ENCODE measurements around the gene FRMD3.

The FRMD3 gene

GRCh38 chr9:83327750-83328622, 210.2 kb downstream of the FRMD3 start:
- Histone ChIP-seq H3K36me3 (ENCODE audit: control insufficient read depth, insufficient read depth, low read length) (no peaks in the 10 kb centered on the region), H3K27ac (ENCODE audit: low read length) (no peak overlapping the region), H3K27me3 (ENCODE audit: control insufficient read depth, insufficient read depth, low read length) (no peaks in the 10 kb centered on the region), H3K4me3 (ENCODE audit: low read length) (no peak overlapping the region), H3K4me1 (ENCODE audit: control insufficient read depth, insufficient read depth, low read length) (no peaks in the 10 kb centered on the region), H3K9me3 (ENCODE audit: control insufficient read depth, insufficient read depth, low read length) (no peaks in the 10 kb centered on the region)
- no CpG with 5 or more reads among the region's 6 CpGs for WGBS (ENCODE audit: insufficient coverage, insufficient read length)
- DNase-seq (ENCODE audit: low read depth, low spot score), result no peak

- no peaks in the 10 kb centered on the region for H3K27me3 ChIP-seq (ENCODE audit: control insufficient read depth, insufficient read depth, low read length)
- no peaks in the 10 kb centered on the region for H3K4me1 ChIP-seq (ENCODE audit: control insufficient read depth, insufficient read depth, low read length)
- no peak overlapping the region for H3K4me3 ChIP-seq (ENCODE audit: low read length)
- no CpG with 5 or more reads among the region's 3 CpGs for WGBS (ENCODE audit: insufficient coverage, insufficient read length)
- DNase-seq (ENCODE audit: low read depth, low spot score), result no peak
- no peaks in the 10 kb centered on the region for H3K36me3 ChIP-seq (ENCODE audit: control insufficient read depth, insufficient read depth, low read length)
- H3K27ac ChIP-seq (ENCODE audit: low read length), result no peak overlapping the region
- H3K9me3 ChIP-seq (ENCODE audit: control insufficient read depth, insufficient read depth, low read length), result no peaks in the 10 kb centered on the region
These were observed 210.9 kb downstream of the FRMD3 start for GRCh38 chr9:83327323-83327722.

- Histone ChIP-seq H3K4me1 (ENCODE audit: control insufficient read depth, insufficient read depth, low read length) (no peaks in the 10 kb centered on the region), H3K27me3 (ENCODE audit: control insufficient read depth, insufficient read depth, low read length) (no peaks in the 10 kb centered on the region), H3K9me3 (ENCODE audit: control insufficient read depth, insufficient read depth, low read length) (no peaks in the 10 kb centered on the region), H3K27ac (ENCODE audit: low read length) (no peak overlapping the region), H3K4me3 (ENCODE audit: low read length) (no peak overlapping the region), H3K36me3 (ENCODE audit: control insufficient read depth, insufficient read depth, low read length) (no peaks in the 10 kb centered on the region)
- no CpG with 5 or more reads among the region's 3 CpGs for WGBS (ENCODE audit: insufficient coverage, insufficient read length)
- no peak for DNase-seq (ENCODE audit: low read depth, low spot score)
These were observed 215.1 kb downstream of the FRMD3 start for GRCh38 chr9:83323148-83323547.

DNA sequence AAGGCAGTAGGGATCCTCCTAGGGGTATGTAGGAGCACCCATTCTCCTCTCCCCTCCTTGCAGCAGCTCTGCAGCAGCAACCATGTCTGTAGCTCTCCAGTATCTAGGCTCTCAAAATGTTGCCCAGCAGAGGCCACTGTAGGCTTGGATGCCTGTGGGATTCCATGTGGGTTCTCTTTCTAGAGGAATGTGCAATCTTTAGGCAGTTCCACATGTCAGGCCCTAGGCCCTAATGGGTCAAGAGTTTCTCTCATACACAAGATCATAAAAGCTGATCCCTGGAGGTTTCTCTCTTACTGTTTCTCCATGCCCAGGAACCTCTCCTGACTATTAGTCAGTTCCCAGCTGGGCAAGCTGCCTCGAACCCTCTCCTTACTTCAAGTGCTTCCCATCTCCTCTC, 215.8 kb downstream of the FRMD3 start:
- Histone ChIP-seq H3K36me3 (ENCODE audit: control insufficient read depth, insufficient read depth, low read length) (no peaks in the 10 kb centered on the region), H3K27ac (ENCODE audit: low read length) (no peak overlapping the region), H3K4me1 (ENCODE audit: control insufficient read depth, insufficient read depth, low read length) (no peaks in the 10 kb centered on the region), H3K27me3 (ENCODE audit: control insufficient read depth, insufficient read depth, low read length) (no peaks in the 10 kb centered on the region), H3K4me3 (ENCODE audit: low read length) (no peak overlapping the region), H3K9me3 (ENCODE audit: control insufficient read depth, insufficient read depth, low read length) (no peaks in the 10 kb centered on the region)
- no CpG with 5 or more reads among the region's 1 CpG for WGBS (ENCODE audit: insufficient coverage, insufficient read length)
- no peak for DNase-seq (ENCODE audit: low read depth, low spot score)

- Histone ChIP-seq H3K4me3 (ENCODE audit: low read length) (no peak overlapping the region), H3K9me3 (ENCODE audit: control insufficient read depth, insufficient read depth, low read length) (no peaks in the 10 kb centered on the region), H3K36me3 (ENCODE audit: control insufficient read depth, insufficient read depth, low read length) (no peaks in the 10 kb centered on the region), H3K4me1 (ENCODE audit: control insufficient read depth, insufficient read depth, low read length) (no peaks in the 10 kb centered on the region), H3K27ac (ENCODE audit: low read length) (no peak overlapping the region), H3K27me3 (ENCODE audit: control insufficient read depth, insufficient read depth, low read length) (no peaks in the 10 kb centered on the region)
- no CpG with 5 or more reads among the region's 2 CpGs for WGBS (ENCODE audit: insufficient coverage, insufficient read length)
- no peak for DNase-seq (ENCODE audit: low read depth, low spot score)
These were observed 221.0 kb downstream of the FRMD3 start for GRCh38 chr9:83317244-83317643.

GRCh38 chr9:83315649-83316048, 222.6 kb downstream of the FRMD3 start:
- Histone ChIP-seq H3K4me1 (ENCODE audit: control insufficient read depth, insufficient read depth, low read length) (no peaks in the 10 kb centered on the region), H3K4me3 (ENCODE audit: low read length) (no peak overlapping the region), H3K9me3 (ENCODE audit: control insufficient read depth, insufficient read depth, low read length) (no peaks in the 10 kb centered on the region), H3K27me3 (ENCODE audit: control insufficient read depth, insufficient read depth, low read length) (no peaks in the 10 kb centered on the region), H3K27ac (ENCODE audit: low read length) (no peak overlapping the region), H3K36me3 (ENCODE audit: control insufficient read depth, insufficient read depth, low read length) (no peaks in the 10 kb centered on the region)
- WGBS (ENCODE audit: insufficient coverage, insufficient read length), result no CpG with 5 or more reads among the region's 4 CpGs
- DNase-seq (ENCODE audit: low read depth, low spot score), result no peak

DNA sequence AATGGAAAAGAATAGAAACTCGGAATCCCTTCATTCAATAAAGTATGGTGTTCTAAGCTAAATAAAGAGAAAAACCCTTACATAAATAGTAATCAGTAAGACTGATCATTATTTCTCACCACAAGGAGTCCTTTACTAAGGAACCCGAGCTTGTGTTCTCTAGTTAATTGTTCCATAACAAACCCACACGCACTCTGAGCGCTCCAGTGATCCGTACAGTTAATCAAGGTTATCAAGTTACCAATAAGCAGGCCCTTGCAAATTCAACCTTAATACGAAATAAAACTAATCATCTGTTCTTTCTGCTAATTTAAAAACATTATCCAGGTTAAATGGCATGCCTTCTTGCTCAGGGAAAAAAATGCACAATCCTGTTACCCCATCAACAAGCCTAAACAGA, 224.4 kb downstream of the FRMD3 start:
- Histone ChIP-seq H3K4me1 (ENCODE audit: control insufficient read depth, insufficient read depth, low read length) (no peaks in the 10 kb centered on the region), H3K36me3 (ENCODE audit: control insufficient read depth, insufficient read depth, low read length) (no peaks in the 10 kb centered on the region), H3K27me3 (ENCODE audit: control insufficient read depth, insufficient read depth, low read length) (no peaks in the 10 kb centered on the region), H3K9me3 (ENCODE audit: control insufficient read depth, insufficient read depth, low read length) (no peaks in the 10 kb centered on the region), H3K27ac (ENCODE audit: low read length) (no peak overlapping the region), H3K4me3 (ENCODE audit: low read length) (no peak overlapping the region)
- DNase-seq (ENCODE audit: low read depth, low spot score), result no peak
- WGBS (ENCODE audit: insufficient coverage, insufficient read length), result no CpG with 5 or more reads among the region's 6 CpGs

DNA sequence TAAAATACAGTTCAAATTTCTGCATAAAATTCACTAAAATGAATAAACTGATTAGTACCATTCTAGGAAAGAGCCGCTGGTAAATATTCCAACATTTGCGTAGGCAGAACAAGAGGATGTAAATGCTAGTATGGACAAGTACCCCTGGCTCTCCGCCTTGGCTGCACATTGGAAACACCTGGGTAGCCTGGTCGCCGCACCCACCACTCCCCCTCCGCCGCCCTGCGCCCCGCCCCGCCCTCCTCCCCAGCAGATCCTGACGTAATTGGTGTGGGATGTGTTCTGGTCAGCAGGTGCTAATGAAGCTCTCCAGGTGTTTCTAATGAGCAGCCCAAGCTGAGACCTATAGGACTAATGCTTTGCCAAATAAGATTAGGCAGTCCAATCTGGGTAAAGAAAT, 225.7 kb downstream of the FRMD3 start:
- Histone ChIP-seq H3K36me3 (ENCODE audit: control insufficient read depth, insufficient read depth, low read length) (no peaks in the 10 kb centered on the region), H3K4me1 (ENCODE audit: control insufficient read depth, insufficient read depth, low read length) (no peaks in the 10 kb centered on the region), H3K9me3 (ENCODE audit: control insufficient read depth, insufficient read depth, low read length) (no peaks in the 10 kb centered on the region), H3K27ac (ENCODE audit: low read length) (no peak overlapping the region), H3K4me3 (ENCODE audit: low read length) (no peak overlapping the region), H3K27me3 (ENCODE audit: control insufficient read depth, insufficient read depth, low read length) (no peaks in the 10 kb centered on the region)
- WGBS (ENCODE audit: insufficient coverage, insufficient read length), result no CpG with 5 or more reads among the region's 11 CpGs
- DNase-seq (ENCODE audit: low read depth, low spot score), result no peak

DNA sequence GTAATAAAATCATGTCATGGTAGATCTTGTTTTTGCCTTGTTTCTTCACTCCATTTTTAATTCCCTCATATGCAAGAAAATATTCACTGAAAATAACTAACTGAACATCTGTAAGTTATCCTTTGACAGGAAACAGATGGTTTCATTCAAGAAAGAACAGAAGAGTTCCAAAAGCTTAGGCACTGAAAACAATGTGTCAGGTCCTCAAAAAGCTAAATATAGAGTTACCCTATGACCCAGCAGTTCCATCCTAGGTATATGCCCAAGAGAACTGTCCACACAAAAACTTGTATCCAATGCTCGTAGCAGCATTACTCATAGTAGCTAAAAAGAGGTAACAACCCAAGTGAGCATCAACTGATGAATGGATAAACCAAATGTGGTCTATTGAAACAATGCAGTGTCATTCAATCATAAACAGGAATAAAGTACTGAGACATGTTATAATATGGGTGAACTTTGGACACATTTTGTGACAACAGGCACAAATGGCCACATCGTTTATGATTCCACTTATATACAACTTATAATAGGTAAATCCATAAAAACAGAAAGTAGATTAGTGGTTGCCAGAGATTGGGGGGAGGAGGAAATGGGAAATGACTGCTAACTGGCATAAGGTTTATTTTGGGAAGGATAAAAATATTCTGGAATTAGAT, 231.0 kb downstream of the FRMD3 start:
- Histone ChIP-seq H3K36me3 (ENCODE audit: control insufficient read depth, insufficient read depth, low read length) (no peaks in the 10 kb centered on the region), H3K4me3 (ENCODE audit: low read length) (no peak overlapping the region), H3K9me3 (ENCODE audit: control insufficient read depth, insufficient read depth, low read length) (no peaks in the 10 kb centered on the region), H3K27me3 (ENCODE audit: control insufficient read depth, insufficient read depth, low read length) (no peaks in the 10 kb centered on the region), H3K27ac (ENCODE audit: low read length) (no peak overlapping the region), H3K4me1 (ENCODE audit: control insufficient read depth, insufficient read depth, low read length) (no peaks in the 10 kb centered on the region)
- DNase-seq (ENCODE audit: low read depth, low spot score), result no peak
- no CpG with 5 or more reads among the region's 2 CpGs for WGBS (ENCODE audit: insufficient coverage, insufficient read length)

DNA sequence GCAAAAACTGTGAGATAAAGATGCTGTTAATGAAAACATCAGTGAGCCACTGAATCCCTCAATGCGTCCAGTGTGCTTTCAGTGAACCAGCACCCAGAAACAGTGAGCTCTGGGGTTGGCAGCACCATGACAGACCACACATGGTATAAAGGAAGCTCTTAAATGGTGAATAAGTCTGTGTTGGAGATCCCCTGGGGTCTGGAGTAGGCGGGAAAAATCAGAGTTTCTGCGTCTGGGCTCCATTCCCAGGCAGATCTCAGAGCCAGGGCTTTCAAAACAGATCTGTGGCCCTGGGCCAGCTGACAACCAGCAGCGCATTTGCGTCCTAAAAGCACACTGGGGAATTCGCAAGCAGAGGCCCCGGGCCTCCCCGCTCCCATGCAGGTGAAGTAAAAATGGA, 233.5 kb downstream of the FRMD3 start:
- H3K36me3 ChIP-seq (ENCODE audit: control insufficient read depth, insufficient read depth, low read length), result no peaks in the 10 kb centered on the region
- H3K27ac ChIP-seq (ENCODE audit: low read length), result no peak overlapping the region
- no peaks in the 10 kb centered on the region for H3K27me3 ChIP-seq (ENCODE audit: control insufficient read depth, insufficient read depth, low read length)
- no CpG with 5 or more reads among the region's 8 CpGs for WGBS (ENCODE audit: insufficient coverage, insufficient read length)
- no peak for DNase-seq (ENCODE audit: low read depth, low spot score)
- H3K4me3 ChIP-seq (ENCODE audit: low read length), result no peak overlapping the region
- no peaks in the 10 kb centered on the region for H3K9me3 ChIP-seq (ENCODE audit: control insufficient read depth, insufficient read depth, low read length)
- no peaks in the 10 kb centered on the region for H3K4me1 ChIP-seq (ENCODE audit: control insufficient read depth, insufficient read depth, low read length)

All from iPS DF 6.9 (cell line).